ENCODE data around the gene CCDC174.

CCDC174 gene

DNA sequence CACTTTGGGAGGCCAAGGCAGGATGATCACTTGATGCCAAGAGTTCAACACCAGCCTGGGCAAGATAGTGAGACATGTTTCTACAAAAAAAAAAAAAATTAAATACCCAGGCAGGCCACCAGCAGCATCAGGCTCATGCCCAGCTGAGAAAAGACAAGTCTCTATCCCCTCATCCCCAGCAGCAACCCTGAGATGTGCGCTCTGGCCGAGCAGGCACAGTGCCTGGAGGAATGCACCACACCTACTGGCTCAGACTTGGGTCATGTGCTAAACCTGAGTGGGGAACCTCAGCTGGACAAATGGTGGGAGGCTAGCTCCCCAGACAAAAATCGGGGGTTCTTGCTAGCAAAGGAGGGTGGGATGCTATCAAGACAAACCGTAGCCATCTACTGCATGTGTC is 10.2 kb upstream of the CCDC174 start:
- H3K4me1 ChIP-seq (ENCODE audit: control insufficient read depth, low read length) = no peaks in the 10 kb centered on the region
- no peaks in the 10 kb centered on the region for H3K36me3 ChIP-seq (ENCODE audit: control insufficient read depth, low read length)
- no peak overlapping the region for H3K4me3 ChIP-seq (ENCODE audit: low read length)
- H3F3A ChIP-seq (ENCODE audit: control insufficient read depth, insufficient read depth) = no peaks in the 10 kb centered on the region
- no peak overlapping the region for H3K4me2 ChIP-seq (ENCODE audit: low read length)
- peaks cover 64% of the 10 kb centered on the region for H3K27me3 ChIP-seq (ENCODE audit: control insufficient read depth, low read length)
- no peak overlapping the region for H3K27ac ChIP-seq (ENCODE audit: low read depth, low read length)
- no peaks in the 10 kb centered on the region for H3K79me2 ChIP-seq (ENCODE audit: control insufficient read depth, low read length)
- TF ChIP-seq EZH2phosphoT487 (IDR thresholded peaks at IDR 0.05; ENCODE audit: borderline replicate concordance, low read length) = no peak
- TF ChIP-seq, protein P1, sequence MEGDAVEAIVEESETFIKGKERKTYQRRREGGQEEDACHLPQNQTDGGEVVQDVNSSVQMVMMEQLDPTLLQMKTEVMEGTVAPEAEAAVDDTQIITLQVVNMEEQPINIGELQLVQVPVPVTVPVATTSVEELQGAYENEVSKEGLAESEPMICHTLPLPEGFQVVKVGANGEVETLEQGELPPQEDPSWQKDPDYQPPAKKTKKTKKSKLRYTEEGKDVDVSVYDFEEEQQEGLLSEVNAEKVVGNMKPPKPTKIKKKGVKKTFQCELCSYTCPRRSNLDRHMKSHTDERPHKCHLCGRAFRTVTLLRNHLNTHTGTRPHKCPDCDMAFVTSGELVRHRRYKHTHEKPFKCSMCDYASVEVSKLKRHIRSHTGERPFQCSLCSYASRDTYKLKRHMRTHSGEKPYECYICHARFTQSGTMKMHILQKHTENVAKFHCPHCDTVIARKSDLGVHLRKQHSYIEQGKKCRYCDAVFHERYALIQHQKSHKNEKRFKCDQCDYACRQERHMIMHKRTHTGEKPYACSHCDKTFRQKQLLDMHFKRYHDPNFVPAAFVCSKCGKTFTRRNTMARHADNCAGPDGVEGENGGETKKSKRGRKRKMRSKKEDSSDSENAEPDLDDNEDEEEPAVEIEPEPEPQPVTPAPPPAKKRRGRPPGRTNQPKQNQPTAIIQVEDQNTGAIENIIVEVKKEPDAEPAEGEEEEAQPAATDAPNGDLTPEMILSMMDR (IDR thresholded peaks at IDR 0.05; ENCODE audit: low read depth, low read length, poor library complexity, severe bottlenecking) = no peak
- H3K9me2 ChIP-seq (replicated peaks; ENCODE audit: control insufficient read depth, low read length) = no peaks in the 10 kb centered on the region
- H3K9me3 ChIP-seq (ENCODE audit: control insufficient read depth, insufficient read depth, low read length) = no peaks in the 10 kb centered on the region
- H4K20me1 ChIP-seq (ENCODE audit: control insufficient read depth, insufficient read depth, low read depth, low read length) = no peaks in the 10 kb centered on the region

DNA sequence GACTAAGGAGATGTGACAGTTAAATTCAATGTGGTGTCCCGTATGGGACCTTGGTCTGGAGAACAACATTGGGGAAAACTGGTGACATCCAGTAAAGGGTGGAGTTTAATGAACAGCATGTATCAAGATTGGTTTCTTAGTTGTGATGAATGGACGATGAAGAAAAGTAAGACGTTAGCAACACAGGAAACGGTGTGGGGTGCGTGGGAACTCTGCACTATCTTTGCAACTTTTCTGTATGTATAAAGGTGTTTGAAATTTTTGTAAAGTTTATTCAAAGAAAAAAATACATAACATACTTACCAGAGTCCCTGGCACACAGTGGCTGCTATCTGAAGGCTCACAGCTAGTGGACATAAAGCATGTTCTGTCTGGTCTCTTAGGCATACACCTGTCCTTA is 6.1 kb upstream of the CCDC174 start:
- Histone ChIP-seq H4K20me1 (ENCODE audit: control insufficient read depth, insufficient read depth, low read depth, low read length) (no peaks in the 10 kb centered on the region), H3K4me1 (ENCODE audit: control insufficient read depth, low read length) (peaks cover 6% of the 10 kb centered on the region), H3K9me3 (ENCODE audit: control insufficient read depth, insufficient read depth, low read length) (no peaks in the 10 kb centered on the region), H3K9me2 (replicated peaks; ENCODE audit: control insufficient read depth, low read length) (no peaks in the 10 kb centered on the region), H3K27ac (ENCODE audit: low read depth, low read length) (no peak overlapping the region), H3K36me3 (ENCODE audit: control insufficient read depth, low read length) (no peaks in the 10 kb centered on the region), H3K4me2 (ENCODE audit: low read length) (no peak overlapping the region), H3K4me3 (ENCODE audit: low read length) (no peak overlapping the region), H3K79me2 (ENCODE audit: control insufficient read depth, low read length) (peaks cover 2% of the 10 kb centered on the region), H3K27me3 (ENCODE audit: control insufficient read depth, low read length) (peaks cover 32% of the 10 kb centered on the region), H3F3A (ENCODE audit: control insufficient read depth, insufficient read depth) (no peaks in the 10 kb centered on the region)
- TF ChIP-seq, protein P1 (IDR thresholded peaks at IDR 0.05; ENCODE audit: low read depth, low read length, poor library complexity, severe bottlenecking) = no peak
- no peak for TF ChIP-seq EZH2phosphoT487 (IDR thresholded peaks at IDR 0.05; ENCODE audit: borderline replicate concordance, low read length)

DNA sequence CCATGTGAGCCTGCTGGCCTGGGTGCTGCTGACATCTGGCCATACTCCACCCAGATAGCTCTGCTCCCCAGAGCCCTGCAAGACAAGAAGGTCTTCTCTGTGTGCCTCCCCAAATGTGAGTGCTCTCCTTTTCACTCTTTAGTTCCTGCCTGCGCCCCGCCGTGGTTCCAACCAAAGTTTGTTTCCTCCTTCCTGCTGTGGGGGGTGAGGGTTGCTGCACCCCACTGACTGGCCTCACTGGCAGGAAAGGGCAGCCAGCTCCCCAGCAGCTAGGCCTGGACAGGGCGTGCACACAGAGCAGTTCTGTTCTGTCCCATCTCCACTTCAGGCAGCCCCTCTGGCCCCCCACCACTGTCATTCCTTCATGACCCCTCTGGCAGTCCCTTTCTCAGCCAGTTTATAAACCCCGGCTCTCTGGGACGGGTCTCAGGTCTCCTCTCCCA is 5.4 kb upstream of the CCDC174 start:
- Histone ChIP-seq H3K9me3 (ENCODE audit: control insufficient read depth, insufficient read depth, low read length) (no peaks in the 10 kb centered on the region), H3K27me3 (ENCODE audit: control insufficient read depth, low read length) (peaks cover 30% of the 10 kb centered on the region), H3K79me2 (ENCODE audit: control insufficient read depth, low read length) (peaks cover 7% of the 10 kb centered on the region), H3F3A (ENCODE audit: control insufficient read depth, insufficient read depth) (no peaks in the 10 kb centered on the region), H3K36me3 (ENCODE audit: control insufficient read depth, low read length) (no peaks in the 10 kb centered on the region), H3K4me2 (ENCODE audit: low read length) (no peak overlapping the region), H3K4me1 (ENCODE audit: control insufficient read depth, low read length) (peaks cover 10% of the 10 kb centered on the region), H3K9me2 (replicated peaks; ENCODE audit: control insufficient read depth, low read length) (no peaks in the 10 kb centered on the region), H3K27ac (ENCODE audit: low read depth, low read length) (no peak overlapping the region), H3K4me3 (ENCODE audit: low read length) (no peak overlapping the region), H4K20me1 (ENCODE audit: control insufficient read depth, insufficient read depth, low read depth, low read length) (no peaks in the 10 kb centered on the region)
- TF ChIP-seq, protein P1 (IDR thresholded peaks at IDR 0.05; ENCODE audit: low read depth, low read length, poor library complexity, severe bottlenecking) = no peak
- TF ChIP-seq EZH2phosphoT487 (IDR thresholded peaks at IDR 0.05; ENCODE audit: borderline replicate concordance, low read length) = no peak
